NT2/D1 (cell line): ENCODE data around the gene EXOC1.

ENCODE experiments used
- SUZ12 ChIP-seq: IDR thresholded peaks from 2 replicates; pipeline ENCODE4 v1.6.1; 2011; ENCODE audit not compliant: insufficient read length, insufficient read depth; ENCODE audit errors: extremely low read depth
- YY1 ChIP-seq: IDR thresholded peaks from 2 replicates; pipeline ENCODE4 v1.6.1; 2011; ENCODE audit not compliant: insufficient read length, insufficient read depth
- ZNF274 ChIP-seq: IDR thresholded peaks from 2 replicates; pipeline ENCODE4 v1.6.1; 2011; ENCODE audit warnings: mild to moderate bottlenecking, low read depth, low read length

- no peak for TF ChIP-seq ZNF274
- TF ChIP-seq YY1 = no peak
- TF ChIP-seq SUZ12 = no peak
These were observed 67.1 kb downstream of the EXOC1 start for GRCh38 chr4:55920571-55920970.
